HCT116 (cell line): Measurements from ENCODE around the gene RBM42. TPM values are rescaled to one million over a fixed set of nuclear protein-coding genes. Genes with fewer than 3 reads are reported as not detected.

Experiments used
- ATAC-seq: fragments of 200-7000 bp; cut with Tn5 transposase; 2 replicates; pipeline ENCODE4 v1.9.1; 2020; ENCODE audit warnings: mild to moderate bottlenecking, moderate library complexity
- BruUV-seq: library from RNA; stranded (reverse); fragments of 400-500 nt; replicated peaks from 2 replicates; lab custom pipeline; 2021; lab: Mats Ljungman, UMichigan
- CTCF ChIA-PET: fragments of 300-600 bp; sonication (Branson Sonifier 250); formaldehyde crosslinking; loops from one replicate; lab custom pipeline; 2021; ENCODE audit warnings: antibody characterized with exemption; lab: Charles Lee
- POLR2A ChIA-PET: fragments of 300-600, 350-600 bp; sonication (Branson Sonifier 250); formaldehyde crosslinking; loops from one replicate; lab custom pipeline; 2021; ENCODE audit warnings: antibody characterized with exemption; lab: Charles Lee
- RAD21 ChIA-PET, 2 experiments: fragments of 300-600 bp; sonication (Branson Sonifier 250); formaldehyde crosslinking; loops; one replicate each; lab custom pipeline; 2023; ENCODE audit warnings: low total read pairs in 2 of 2; ENCODE audit not compliant: uncharacterized antibody in 2 of 2, unreplicated experiment in 2 of 2, low non-redundant PET in 1 of 2; lab: Charles Lee
- DNase-seq: peaks from one replicate; pipeline ENCODE4 v3.0.0-alpha.2; 2010; ENCODE audit warnings: low read depth, low spot score
- H2AFZ ChIP-seq: fragments of 200-600 bp; shearing (Covaris generic), sonication (generic); 2 replicates; pipeline ENCODE4 v1.6.1; 2017; ENCODE audit warnings: low read depth, mixed run types, mixed read lengths, antibody characterized with exemption, low read length; ENCODE audit not compliant: poor library complexity, severe bottlenecking
- H3K27ac ChIP-seq: 2 replicates; pipeline ENCODE4 v1.5.1; 2012; ENCODE audit warnings: low read depth, low read length
- H3K27me3 ChIP-seq: fragments of 200-600 bp; sonication (generic); 2 replicates; pipeline ENCODE4 v1.6.1; 2016; ENCODE audit warnings: mixed run types, low read length, mixed read lengths; ENCODE audit not compliant: insufficient read depth
- H3K36me3 ChIP-seq, 2 experiments: fragments of 200-500 bp in 1 of 2; fragments of 200-600 bp in 1 of 2; sonication (Bioruptor generic) in 1 of 2; sonication (generic) in 1 of 2; 2 replicates each; pipeline versions ENCODE4 v1.5.1 to v1.6.1; 2014 to 2016; ENCODE audit warnings: low read length in 2 of 2, inconsistent platforms in 1 of 2, mixed read lengths in 1 of 2, mixed run types in 1 of 2; ENCODE audit not compliant: insufficient read depth in 2 of 2, control insufficient read depth in 1 of 2
- H3K4me1 ChIP-seq, 2 experiments: fragments of 200-600 bp in 1 of 2; sonication (generic) in 1 of 2; 2 replicates each; pipeline versions ENCODE4 v1.5.1 to v1.6.1; 2012 to 2017; ENCODE audit warnings: low read length in 2 of 2, inconsistent platforms in 1 of 2, mild to moderate bottlenecking in 1 of 2, mixed read lengths in 1 of 2, mixed run types in 1 of 2, moderate library complexity in 1 of 2; ENCODE audit not compliant: insufficient read depth in 2 of 2, control insufficient read depth in 1 of 2
- H3K4me2 ChIP-seq: fragments of 200-600 bp; sonication (generic); 2 replicates; pipeline ENCODE4 v1.6.1; 2017; ENCODE audit warnings: mixed run types, low read length, mixed read lengths
- H3K4me3 ChIP-seq, 2 experiments: fragments of 200-600 bp in 1 of 2; sonication (generic) in 1 of 2; replicated peaks in 1 of 2; 2 replicates each; pipeline ENCODE4 v1.5.1; 2011 to 2016; ENCODE audit warnings: low read length in 2 of 2, control low read depth in 1 of 2, low read depth in 1 of 2, mild to moderate bottlenecking in 1 of 2, mixed read lengths in 1 of 2, mixed run types in 1 of 2
- H3K79me2 ChIP-seq: fragments of 200-600 bp; sonication (generic); 2 replicates; pipeline ENCODE4 v1.6.1; 2017; ENCODE audit warnings: mild to moderate bottlenecking, mixed run types, low read length, moderate library complexity, mixed read lengths; ENCODE audit not compliant: insufficient read depth
- H3K9ac ChIP-seq: fragments of 200-600 bp; sonication (generic); 2 replicates; pipeline ENCODE4 v1.6.1; 2016; ENCODE audit warnings: low read length, mixed read lengths
- H3K9me2 ChIP-seq: fragments of 200-600 bp; sonication (generic), shearing (Covaris generic); 2 replicates; pipeline ENCODE4 v1.6.1; 2017; ENCODE audit warnings: mixed run types, mild to moderate bottlenecking, moderate library complexity; ENCODE audit not compliant: insufficient read depth
- H3K9me3 ChIP-seq, 2 experiments: fragments of 200-500 bp in 1 of 2; fragments of 200-600 bp in 1 of 2; sonication (Bioruptor generic) in 1 of 2; sonication (generic) in 1 of 2; 2 replicates each; pipeline ENCODE4 v1.6.1; 2014 to 2017; ENCODE audit warnings: low read length in 2 of 2, mixed read lengths in 2 of 2, inconsistent platforms in 1 of 2, low read depth in 1 of 2, mild to moderate bottlenecking in 1 of 2, mixed run types in 1 of 2, moderate library complexity in 1 of 2; ENCODE audit not compliant: control insufficient read depth in 1 of 2, insufficient read depth in 1 of 2
- H4K20me1 ChIP-seq: fragments of 200-600 bp; sonication (generic), shearing (Covaris generic); 2 replicates; pipeline ENCODE4 v1.6.1; 2017; ENCODE audit warnings: mixed run types, mild to moderate bottlenecking, moderate library complexity; ENCODE audit not compliant: insufficient read depth
- CBX3 ChIP-seq: IDR thresholded peaks from 2 replicates; pipeline ENCODE4 v1.6.1; 2012; ENCODE audit warnings: low read depth
- CEBPB ChIP-seq: IDR thresholded peaks from 2 replicates; pipeline ENCODE4 v1.6.1; 2012; ENCODE audit warnings: low read depth
- ELF1 ChIP-seq: IDR thresholded peaks from 2 replicates; pipeline ENCODE4 v1.6.1; 2012; ENCODE audit warnings: low read depth, borderline replicate concordance
- FOSL1 ChIP-seq: IDR thresholded peaks from 2 replicates; pipeline ENCODE4 v1.6.1; 2012; ENCODE audit warnings: low read depth
- TCF7L2 ChIP-seq: IDR thresholded peaks from 2 replicates; pipeline ENCODE4 v1.7.0; 2011; ENCODE audit warnings: borderline replicate concordance, inconsistent platforms; ENCODE audit not compliant: insufficient read depth, insufficient read length; ENCODE audit errors: extremely low read depth
- intact Hi-C: fragments of 100-400 bp; cut with micrococcal nuclease; formaldehyde crosslinking; loops from 2 replicates; pipeline ENCODE4 v1.10.0; 2022
- total RNA-seq: library from RNA; stranded (reverse); gene quantifications from one replicate; pipeline ENCODE4 v1.2.1, GENCODE V29; 2021; ENCODE audit not compliant: unreplicated experiment
- TF ChIP-seq, protein P1 (sequence below): IDR thresholded peaks from 2 replicates; pipeline ENCODE4 v1.6.1; 2012
- TF ChIP-seq, protein P2 (sequence below), 3 experiments: fragments of 200-600 bp in 1 of 3; sonication (generic) in 1 of 3; IDR thresholded peaks in 2 of 3; conservative IDR thresholded peaks in 1 of 3; 2 replicates each; pipeline ENCODE4 v1.5.1; 2012 to 2017; ENCODE audit warnings: low read depth in 2 of 3, low read length in 2 of 3, antibody characterized with exemption in 1 of 3, borderline replicate concordance in 1 of 3, control low read depth in 1 of 3, mild to moderate bottlenecking in 1 of 3, mixed read lengths in 1 of 3, mixed run types in 1 of 3, moderate library complexity in 1 of 3; ENCODE audit not compliant: insufficient read depth in 1 of 3

Gene RBM42
- total RNA-seq, 1 experiment from 2014 or later: 87.2 TPM

DNA sequence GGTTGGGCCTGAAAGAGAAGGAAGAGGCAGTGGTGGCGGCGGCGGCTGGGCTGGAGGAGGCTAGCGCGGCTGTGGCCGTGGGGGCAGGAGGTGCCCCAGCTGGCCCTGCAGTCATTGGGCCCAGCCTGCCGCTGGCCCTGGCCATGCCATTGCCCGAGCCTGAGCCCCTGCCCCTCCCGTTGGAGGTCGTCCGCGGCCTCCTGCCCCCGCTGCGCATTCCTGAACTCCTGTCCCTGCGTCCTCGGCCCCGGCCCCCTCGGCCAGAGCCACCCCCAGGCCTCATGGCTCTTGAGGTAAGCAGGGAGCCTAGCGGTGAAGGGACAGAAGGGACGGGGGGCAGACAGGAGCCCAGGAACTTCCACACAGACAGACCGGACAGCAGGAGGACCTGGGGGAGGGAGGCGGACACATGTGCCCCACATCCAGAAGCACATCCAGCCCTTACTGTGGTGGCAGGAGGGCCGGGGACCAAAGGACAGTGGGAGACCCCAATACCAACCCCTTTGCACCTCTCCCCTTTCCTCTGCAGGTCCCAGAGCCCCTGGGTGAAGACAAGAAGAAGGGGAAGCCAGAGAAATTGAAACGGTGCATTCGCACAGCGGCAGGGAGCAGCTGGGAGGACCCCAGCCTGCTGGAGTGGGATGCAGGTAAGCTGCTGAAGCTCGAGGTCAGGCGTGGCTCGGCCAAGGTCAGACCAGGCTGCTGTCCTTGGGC is 5.0 kb downstream of the RBM42 start (continued):
- TF ChIP-seq, protein P1, sequence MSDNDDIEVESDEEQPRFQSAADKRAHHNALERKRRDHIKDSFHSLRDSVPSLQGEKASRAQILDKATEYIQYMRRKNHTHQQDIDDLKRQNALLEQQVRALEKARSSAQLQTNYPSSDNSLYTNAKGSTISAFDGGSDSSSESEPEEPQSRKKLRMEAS: no peak
- no peak for TF ChIP-seq TCF7L2
- no peak for TF ChIP-seq ELF1
- TF ChIP-seq FOSL1: no peak
- TF ChIP-seq, protein P2, sequence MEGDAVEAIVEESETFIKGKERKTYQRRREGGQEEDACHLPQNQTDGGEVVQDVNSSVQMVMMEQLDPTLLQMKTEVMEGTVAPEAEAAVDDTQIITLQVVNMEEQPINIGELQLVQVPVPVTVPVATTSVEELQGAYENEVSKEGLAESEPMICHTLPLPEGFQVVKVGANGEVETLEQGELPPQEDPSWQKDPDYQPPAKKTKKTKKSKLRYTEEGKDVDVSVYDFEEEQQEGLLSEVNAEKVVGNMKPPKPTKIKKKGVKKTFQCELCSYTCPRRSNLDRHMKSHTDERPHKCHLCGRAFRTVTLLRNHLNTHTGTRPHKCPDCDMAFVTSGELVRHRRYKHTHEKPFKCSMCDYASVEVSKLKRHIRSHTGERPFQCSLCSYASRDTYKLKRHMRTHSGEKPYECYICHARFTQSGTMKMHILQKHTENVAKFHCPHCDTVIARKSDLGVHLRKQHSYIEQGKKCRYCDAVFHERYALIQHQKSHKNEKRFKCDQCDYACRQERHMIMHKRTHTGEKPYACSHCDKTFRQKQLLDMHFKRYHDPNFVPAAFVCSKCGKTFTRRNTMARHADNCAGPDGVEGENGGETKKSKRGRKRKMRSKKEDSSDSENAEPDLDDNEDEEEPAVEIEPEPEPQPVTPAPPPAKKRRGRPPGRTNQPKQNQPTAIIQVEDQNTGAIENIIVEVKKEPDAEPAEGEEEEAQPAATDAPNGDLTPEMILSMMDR (IDR thresholded peaks at IDR 0.05 in 2 of 3, conservative IDR thresholded peaks at IDR 0.05 in 1 of 3; ENCODE audit: borderline replicate concordance in 1 of 3, insufficient read depth in 1 of 3, low read depth in 2 of 3, low read length in 2 of 3): no peak
- no peak for TF ChIP-seq CEBPB
- TF ChIP-seq, all 23 proteins: peak for 0

DNA sequence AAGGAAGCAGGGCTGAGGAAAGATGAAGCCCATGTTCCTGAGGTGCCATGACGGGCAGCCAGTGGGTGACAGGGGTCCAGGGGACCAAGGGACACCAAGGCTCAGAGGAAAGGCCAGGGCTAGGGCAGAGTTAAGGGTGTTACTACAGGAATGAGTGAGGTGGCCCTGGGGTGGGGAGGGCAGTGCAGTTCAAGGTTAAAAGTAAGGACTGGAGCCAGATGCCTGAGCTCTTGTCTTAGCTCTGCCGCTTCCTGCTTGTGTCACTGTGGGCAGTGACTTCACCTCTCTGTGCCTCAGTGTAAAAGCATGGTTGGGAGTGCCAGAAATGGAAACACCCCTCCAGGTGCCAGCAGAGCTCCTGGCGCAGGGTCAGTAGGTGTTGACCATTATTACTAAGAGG is 7.8 kb downstream of the RBM42 start:
- ChIA-PET CTCF (no interaction called here), POLR2A (no interaction called here), RAD21 (no interaction called here)
- H3K9me3 ChIP-seq: no peaks in the 10 kb centered on the region
- H3K9me2 ChIP-seq: no peaks in the 10 kb centered on the region
- ATAC-seq: no peak
- no peak overlapping the region for H3K4me2 ChIP-seq
- no peak overlapping the region for H3K9ac ChIP-seq
- H3K36me3 ChIP-seq: peaks cover 21 to 30% of the 10 kb centered on the region in 2 experiments; a peak in 3 of 4 replicates
- no peak for DNase-seq
- H3K27ac ChIP-seq: no peak overlapping the region
- H3K4me3 ChIP-seq: no peak overlapping the region
- H3K4me1 ChIP-seq: 0 out of 4 replicates have a peak, but pooled peaks cover 0 to 4% of the 10 kb centered on the region in 2 experiments
- intact Hi-C loops: no loop called here
- H4K20me1 ChIP-seq: no peaks in the 10 kb centered on the region
- BruUV-seq: no TSS peak
- no peaks in the 10 kb centered on the region for H3K27me3 ChIP-seq
- H3K79me2 ChIP-seq: no peaks in the 10 kb centered on the region
- H2AFZ ChIP-seq: no peak overlapping the region
- TF ChIP-seq CBX3: no peak
- TF ChIP-seq, all 23 proteins: peak for 0
